Right hindlimb (tissue), 1 donor: ENCODE data around the gene ABHD18.
"Not testable (repeated sequence)": the region's sequence is repeated elsewhere in the genome, so short reads cannot be mapped to it uniquely, and the experiment has no call there.

Source experiments
- DNase-seq: peaks from one replicate; pipeline ENCODE4 v3.0.0-alpha.2; 2018

The ABHD18 gene

DNA sequence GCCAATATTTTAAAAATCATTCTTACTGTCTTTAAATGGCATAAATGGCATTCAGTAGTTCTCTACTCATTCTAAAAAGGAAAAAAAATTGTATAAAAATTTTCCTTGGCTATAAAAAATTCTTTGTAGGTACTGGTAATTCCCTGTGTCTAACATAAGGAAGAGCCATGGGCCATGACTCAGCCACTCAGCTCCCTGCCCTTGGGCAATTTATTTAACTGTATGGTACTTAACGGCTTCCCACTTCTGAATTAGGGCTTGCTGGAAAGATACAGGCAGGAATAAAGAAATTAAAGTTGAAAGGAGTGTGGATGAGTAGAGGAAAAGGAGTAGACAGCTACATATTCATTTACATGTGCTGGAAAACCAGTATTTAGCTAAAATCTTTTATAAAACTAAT is 30.6 kb downstream of the ABHD18 start:
- no peak for DNase-seq

DNA sequence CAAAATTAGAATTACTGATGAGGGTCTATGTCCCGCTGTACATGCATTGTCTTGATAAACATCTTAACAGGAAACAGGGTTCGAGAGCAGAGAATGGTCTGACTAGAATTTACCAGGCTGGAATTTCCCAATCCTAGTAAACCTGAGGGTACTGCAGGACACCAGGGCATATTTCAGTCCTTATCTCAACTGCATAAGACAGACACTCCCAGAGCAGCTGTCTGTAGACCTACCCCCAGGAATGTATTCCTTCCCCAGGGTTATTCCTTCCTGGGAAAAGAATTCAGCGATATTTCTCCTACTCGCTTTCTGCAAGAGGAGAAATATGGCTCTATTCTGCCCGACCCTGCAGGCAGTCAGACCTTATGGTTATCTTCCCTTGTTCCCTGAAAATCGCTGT is 31.3 kb downstream of the ABHD18 start:
- not testable (repeated sequence) for DNase-seq

DNA sequence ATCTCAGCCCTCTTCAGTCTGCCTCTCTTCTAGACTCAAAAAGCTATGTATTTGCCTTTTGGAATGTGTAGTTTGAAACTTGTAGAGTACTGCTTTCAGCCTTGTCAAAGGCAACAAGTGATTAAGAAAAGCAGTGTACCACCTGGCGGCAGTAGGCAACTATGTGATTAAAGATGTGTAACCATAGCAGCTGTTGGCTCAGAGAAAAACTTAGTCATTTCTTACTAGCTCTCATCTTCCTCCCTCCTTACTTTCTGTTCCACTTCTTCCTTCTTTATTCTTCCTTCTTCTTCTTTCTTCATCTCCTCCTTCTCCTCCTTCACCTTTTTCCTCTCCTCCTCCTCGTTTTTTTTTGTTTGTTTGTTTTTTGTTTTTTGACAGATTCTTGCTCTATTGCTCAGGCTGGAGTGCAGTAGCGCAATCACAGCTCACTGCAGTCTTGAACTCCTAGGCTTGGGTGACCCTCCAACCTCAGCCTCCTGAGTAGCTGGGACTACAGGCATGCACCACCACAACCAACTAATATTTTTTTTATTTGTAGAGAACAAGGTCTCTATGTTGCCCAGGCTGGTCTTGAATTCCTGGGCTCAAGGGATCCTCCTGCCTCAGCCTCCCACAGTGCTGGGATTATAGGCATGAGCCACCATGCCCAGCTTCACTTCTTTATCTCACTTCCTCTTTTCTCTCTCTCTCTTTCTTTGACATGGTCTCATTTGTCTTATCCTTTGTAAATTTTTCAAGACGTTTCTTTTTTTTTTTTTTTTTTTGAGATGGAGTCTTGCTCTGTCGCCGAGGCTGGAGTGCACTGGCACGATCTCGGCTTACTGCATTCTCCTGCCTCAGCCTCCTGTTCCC is 32.6 kb downstream of the ABHD18 start:
- DNase-seq = no peak

DNA sequence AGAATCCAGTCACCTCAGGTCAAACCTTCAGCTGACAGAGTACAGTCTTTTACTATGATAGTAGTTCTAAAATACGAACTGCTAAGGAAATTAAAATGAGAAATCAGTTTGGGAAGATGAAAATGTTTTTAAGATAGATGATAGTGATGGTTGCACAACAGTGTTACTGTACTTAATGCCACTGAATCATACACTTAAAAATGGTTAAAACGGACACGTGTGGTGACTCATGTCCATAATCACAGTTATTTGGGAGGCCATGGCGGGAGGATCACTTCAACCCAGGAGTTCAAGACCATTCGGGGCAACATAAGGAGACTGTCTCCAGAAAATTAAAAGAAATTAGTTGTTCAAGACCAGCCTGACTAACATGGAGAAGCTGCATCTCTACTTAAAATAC is 41.4 kb downstream of the ABHD18 start:
- DNase-seq = no peak

DNA sequence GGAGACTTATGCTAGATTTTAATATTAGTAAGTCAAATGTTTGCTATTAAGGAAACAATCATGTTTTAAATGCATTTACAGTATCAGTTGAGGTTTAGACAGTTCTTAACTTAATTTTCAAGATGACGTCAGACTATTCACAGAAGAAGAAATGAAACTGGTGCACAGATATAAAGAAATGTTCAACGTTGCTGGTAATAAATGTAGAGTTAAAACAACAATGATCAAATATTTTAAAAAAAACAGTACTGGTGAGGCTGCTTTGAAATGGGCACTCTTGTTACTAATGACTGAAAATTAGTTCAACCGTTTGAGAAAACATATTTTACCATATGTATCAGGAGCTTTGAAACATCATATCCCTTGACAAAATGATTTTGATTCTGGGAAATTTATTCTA is 44.2 kb downstream of the ABHD18 start:
- no peak for DNase-seq

DNA sequence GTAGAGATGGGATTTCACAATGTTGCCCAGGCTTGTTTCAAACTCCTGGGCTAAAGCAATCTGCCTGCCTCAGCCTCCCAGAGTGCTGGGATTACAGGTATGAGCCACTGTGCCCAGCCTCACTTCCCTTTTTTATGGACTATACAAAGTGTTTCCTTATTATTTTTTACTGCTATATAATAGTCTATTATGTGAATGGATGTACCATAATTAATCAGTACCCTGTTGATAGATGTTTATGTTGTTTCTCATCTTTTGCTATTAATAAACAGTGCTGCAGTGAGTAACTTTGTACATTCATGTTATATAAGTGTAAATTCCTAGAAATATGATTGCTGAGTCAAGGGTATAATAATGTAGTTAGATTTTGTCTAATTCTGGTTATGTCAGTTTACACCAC is 60.1 kb downstream of the ABHD18 start:
- DNase-seq = no peak

DNA sequence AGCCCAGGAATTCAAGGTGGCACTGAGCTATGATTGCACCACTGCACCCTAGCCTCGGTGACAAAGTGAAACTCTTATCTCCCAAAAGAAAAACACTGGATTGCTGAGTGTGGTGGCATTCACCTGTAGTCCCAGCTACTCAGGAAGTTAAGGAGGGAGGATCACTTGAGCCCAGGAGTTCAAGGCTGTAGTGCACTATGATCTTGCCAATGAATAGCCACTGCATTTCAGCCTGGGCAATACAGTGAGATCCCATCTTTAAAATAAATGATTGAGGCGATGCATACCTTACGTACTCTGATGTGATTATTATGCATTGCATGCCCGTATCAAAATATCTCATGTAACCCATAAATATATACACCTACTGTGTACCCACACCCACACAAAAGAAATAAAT is 64.7 kb downstream of the ABHD18 start:
- DNase-seq = no peak

DNA sequence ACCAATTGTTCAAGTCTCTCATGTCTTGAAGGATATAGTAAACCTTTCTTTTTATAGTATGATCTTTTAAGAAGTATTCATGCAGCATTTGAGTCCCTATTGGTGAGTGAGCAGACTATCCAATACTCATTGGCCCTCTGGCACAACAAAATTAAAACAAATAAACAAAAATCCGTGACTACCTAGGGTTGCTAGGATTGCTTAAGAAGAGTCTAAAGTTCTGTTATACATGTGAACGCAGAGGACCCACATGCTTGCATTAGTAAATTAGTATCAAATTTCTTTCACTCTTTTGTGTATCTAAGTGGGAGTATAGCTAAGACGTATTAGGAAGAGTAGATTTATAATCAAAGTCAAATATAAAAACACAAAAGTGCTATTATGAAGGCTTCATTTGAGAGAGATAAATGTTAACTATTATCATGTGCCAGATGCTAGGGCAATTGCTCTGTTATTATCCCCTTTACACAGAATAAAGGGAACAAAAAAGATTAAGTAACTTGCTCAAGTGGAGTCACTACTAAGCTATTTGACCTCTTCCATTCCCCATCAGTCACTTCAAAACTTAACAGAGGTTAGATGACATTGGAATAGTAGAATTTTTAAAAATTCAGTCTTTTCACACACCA is 66.7 kb downstream of the ABHD18 start:
- no peak for DNase-seq

DNA sequence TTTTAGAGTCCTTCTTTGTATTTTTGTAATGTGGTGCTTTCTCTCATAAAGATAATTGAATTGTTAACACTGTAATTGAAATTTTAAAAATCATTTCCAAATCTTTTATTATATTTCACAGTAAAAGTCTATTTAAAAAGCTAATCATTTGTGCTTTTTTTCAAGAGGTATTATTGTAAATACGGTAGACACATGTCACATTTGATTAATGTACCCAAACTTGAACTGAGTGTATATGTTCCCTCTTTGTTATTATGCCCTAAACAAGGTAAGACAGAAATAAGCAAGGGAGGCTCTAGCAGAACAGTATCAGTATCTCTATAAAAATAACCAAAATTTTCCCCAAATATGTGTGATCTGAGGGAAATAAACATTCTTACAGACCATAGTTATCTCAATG is 74.4 kb downstream of the ABHD18 start:
- DNase-seq = no peak

DNA sequence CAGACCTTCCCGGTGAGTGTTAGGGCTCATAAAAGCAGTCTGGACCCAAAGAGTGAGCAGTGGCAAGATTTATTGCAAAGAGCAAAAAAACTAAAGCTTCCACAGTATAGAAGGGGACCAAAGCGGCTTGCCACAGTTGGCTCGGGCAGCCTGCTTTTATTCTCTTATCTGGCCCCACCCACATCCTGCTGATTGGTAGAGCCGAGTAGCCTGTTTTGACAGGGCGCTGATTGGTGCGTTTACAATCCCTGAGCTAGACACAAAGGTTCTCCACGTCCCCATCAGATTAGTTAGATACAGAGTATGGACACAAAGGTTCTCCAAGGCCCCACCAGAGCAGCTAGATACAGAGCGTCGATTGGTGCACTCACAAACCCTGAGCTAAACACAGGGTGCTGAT is 81.8 kb downstream of the ABHD18 start:
- DNase-seq = not testable (repeated sequence)

DNA sequence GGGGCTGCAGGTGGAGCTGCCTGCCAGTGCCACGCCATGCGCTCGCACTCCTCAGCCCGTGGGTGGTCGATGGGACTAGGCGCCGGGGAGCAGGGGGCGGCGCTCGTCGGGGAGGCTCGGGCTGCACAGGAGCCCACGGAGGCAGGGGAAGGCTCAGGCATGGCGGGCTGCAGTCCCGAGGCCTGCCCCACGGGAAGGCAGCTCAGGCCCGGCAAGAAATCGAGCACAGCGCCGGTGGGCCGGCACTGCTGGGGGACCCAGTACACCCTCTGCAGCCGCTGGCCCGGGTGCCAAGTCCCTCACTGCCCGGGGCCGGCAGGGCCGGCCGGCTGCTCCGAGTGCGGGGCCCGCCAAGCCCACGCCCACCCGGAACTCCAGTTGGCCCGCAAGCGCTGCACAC is 82.3 kb downstream of the ABHD18 start:
- DNase-seq = not testable (repeated sequence)

DNA sequence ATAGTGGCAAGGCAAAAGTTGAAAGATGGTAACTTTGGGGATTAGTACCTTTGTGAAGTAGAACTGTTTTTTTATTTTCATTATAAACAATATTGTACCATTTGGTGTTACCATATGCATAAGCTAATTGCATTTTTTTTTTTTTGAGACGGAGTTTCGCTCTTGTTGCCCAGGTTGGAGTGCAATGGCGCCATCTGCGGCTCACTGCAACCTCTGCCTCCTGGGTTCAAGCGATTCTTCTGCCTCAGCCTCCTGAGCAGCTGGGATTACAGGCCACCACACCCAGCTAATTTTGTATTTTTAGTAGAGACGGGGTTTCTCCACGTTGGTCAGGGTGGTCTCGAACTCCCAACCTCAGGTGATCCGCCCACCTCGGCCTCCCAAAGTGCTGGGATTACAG is 86.0 kb downstream of the ABHD18 start:
- not testable (repeated sequence) for DNase-seq

DNA sequence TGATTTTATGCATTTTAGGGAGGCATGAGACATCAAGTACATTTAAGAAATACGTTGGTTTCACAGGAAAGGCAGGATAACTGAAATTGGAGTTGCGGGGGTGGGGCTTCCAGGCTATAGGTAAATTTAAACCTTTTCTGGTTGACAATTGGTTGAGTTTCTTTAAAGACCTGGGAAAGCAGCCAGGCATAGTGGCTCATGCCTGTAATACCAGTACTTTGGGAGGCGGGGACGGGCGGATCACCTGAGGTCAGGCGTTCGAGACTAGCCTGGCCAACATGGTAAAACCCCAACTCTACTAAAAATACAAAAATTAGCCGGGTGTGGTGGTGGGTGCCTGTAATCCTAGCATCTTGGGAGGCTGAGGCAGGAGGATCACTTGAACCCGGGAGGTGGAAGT is 89.7 kb downstream of the ABHD18 start:
- not testable (repeated sequence) for DNase-seq

DNA sequence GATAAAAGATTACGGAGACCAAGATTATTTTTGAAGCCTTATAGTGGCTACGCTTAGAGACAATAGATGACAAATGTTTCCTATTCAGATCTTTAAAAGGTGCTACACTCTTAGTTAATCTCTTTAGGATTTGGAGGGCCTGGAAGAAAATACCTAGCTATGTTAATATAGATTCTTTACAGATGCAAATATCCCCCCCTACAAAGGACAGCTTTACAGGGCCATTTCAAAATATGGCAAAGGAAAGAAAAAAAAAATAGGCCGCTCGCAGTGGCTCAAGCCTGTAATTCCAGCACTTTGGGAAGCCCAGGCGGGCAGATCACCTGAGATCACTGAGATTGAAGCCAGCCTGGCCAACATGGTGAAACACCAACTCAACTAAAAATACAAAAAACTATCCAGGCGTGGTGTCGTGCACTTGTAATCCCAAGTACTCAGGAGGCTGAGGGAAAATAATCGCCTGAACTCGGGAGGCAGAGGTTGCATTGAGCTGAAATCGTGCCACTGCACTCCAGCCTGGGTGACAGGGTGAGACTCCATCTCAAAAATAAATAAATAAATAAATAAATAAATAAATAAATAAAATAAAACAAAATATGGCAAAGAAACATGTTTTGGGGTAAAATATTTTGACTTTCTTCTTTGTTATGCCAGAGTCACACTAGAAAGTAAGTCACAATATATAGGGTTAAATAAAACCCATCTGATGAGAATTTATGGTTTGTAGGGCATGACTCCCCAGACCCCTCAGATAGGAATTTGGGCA is 90.4 kb downstream of the ABHD18 start:
- not testable (repeated sequence) for DNase-seq

DNA sequence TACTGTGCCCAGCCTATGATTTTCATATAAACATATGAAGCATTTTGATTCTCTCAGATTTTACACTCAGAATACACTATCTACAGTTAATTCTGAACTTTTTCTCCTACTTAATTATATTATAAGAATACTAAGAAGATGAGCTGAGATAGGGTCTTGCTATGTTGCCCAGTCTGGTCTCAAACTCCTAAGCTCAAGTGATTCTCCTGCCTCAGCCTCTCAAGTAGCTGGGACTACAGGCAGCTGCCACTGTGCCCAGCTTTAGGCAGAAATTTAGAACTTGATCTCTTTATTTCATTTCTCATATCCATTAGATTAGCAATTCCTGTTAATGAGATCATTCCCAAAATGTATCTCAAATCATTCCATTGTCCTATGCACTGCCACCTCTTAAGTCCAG is 91.2 kb downstream of the ABHD18 start:
- no peak for DNase-seq

DNA sequence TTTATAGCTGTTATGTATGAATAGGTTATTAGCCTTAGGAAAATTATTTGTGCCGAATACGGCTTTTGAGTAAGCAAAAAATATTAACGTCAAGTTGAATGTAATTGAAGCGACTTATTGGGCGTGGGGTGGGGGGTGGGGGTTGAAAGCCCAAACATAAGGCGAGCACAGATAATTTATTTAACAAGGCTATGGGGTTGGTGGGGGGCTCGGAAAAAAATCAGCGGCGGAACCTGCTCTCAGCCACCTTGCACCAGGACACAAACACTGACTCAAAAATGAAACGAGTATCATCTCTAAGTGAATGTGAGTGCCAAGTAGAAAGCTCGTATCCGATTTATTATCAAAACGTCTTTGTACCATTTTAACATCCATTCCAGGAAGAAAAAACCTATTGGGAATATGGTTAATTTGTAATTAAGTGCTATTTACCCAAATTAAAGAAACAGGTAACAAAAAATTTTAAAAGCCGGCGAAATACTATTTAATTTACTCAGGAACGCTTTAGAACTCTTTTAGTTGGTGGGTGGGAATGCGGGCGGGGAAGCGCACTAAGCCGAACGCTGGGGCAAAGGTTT is 95.0 kb downstream of the ABHD18 start:
- peak; percentile 22 for DNase-seq

DNA sequence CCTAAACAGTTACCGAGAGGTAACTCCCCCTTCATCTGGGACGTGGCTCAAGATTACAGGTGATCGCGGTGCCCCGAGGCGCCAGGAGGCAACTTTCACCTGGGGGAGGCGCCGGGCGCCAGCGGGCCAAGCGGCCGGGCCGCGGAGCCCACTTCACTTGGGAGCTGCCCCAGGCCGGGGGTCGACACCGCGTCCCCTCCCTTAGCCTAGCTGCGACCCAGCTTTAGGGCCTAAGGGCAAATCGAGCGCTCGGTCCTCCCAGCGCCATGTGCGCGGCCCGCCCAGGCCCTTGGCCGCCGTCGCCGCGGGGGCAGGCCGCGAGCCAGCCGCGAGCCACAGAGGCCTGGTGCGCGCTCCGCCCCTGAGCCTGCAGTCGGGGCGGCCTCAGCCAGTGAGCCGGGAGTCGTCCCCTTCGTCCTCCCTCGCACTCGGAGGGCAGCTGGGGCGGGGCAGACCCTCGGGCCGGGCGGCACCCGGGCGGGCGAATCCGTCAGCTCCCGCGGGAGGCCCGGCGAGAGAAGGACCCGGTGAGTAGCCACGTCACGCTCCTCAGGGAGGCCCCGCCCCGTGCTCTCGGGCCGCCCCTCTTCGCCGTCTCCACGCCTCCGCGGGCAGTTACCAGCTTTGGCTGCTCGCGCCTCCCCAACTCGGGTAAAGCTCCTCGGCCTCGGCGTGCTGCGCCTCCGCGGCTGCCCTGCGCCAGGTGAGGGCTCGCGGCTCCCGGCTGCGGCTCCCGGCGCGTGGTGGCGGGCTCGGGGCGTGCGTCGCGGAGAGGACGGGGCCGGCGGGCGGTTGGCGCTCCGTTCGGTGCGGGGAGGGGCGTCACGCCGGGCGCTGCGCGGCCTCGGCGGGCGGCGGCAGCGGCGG is 95.7 kb downstream of the ABHD18 start, which contains the start of gene LARP1B:
LARP1B (plus strand) TSS at position 614 of the 867 bp plus-strand sequence. CDS start 13,640 bp downstream, outside the sequence.
- DNase-seq = peak; percentile 96

DNA sequence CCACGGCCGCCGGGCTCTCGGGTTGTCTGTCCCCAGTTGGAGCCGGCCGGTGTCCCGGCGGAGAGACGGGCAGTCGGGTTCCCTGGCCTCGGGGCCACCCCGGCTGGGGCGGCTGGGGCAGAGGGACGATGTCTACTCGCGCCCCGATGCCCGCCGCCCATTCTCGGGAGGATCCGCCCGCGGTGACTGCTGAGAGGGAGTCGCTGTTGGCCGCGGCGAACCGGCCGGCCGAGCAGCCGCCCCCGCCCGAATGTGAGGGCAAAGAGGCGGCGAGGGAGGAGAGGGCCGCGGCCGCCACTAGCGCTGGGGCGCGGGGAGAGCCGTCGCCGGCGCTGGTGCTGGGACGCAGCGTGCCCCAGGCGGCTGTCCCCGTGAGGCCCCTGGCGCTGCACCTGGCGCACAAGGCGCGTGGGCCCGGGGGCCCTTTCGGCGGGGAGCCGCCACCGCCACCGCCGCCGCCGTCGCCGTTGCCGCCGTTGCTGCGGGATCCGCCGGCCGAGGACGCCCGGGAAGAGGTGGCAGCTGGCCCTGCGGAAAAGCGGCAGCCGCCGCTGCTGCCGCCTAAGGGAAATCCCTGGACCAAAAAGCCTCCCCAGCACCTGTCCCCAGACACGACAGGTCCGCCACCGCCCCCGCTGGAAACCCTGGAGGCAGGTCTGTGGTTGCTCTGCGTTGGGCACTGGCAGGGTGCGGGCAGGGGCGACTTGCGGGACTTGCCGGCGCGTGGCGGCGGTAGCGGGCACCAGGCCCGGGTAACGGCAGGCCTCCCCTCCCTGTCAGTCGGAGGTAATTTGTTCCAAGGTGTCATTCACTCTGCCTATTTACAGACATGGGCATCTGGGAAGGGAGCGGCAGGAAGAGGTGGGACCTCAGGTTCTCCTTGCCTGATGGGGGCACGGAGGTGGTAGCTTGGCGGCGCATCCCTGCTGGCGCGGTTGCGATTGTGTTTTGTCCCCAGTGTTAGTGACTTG is 96.6 kb downstream of the ABHD18 start:
- DNase-seq = peak; percentile 73

DNA sequence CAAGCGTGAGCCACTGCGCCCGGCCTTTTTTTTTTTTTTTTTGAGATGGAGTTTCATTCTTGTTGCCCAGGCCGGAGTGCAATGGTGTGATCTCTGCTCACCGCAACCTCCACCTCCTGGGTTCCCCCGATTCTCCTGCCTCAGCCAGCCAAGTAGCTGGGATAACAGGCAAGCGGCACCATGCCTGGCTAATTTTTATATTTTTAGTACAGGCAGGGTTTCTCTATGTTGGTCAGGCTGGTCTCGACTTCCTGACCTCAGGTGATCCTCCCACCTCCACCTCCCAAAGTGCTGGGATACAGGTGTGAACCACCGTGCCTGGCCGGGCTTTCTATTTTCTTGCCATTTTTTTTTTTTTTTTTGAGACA is 101.2 kb downstream of the ABHD18 start:
- DNase-seq = not testable (repeated sequence)

DNA sequence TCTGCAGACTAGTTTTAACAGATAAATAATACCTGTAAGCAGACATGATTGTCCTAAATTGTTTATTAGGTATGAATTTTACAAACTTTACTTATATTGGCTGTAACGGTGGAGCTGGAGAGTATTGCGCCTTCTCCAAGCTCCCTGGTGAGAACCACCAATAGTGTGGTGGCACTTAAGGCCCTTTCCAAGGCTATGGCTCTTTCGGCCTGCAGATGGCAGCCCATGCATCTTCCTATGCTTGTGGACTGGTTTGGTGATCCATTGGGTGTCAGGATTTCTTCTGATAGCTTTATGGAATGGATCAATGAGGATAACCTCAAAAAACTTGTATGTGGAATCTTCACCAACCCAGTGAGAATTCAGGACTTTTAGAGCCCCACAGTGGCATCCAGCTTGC is 103.7 kb downstream of the ABHD18 start:
- DNase-seq = no peak

DNA sequence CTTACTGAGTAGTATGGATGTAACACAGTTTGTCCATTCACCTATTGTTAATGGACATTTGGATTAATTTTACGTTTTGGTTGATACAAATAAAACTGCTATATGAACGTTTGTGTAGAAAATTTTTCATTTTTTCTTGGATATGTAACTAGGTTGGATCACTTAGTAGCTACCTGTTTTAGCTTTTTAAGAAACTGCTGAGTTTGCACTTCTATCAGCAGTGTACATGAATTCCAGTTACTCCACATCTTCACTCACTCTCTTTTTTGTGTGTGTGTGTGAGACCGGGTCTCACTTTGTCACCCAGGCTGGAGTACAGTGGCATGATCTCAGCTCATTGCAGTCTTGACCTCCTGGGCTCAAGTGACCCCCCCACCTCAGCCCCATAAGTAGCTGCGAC is 111.3 kb downstream of the ABHD18 start:
- DNase-seq = no peak
